ENCODE measurements around the gene RBM19. TPM values are rescaled to one million over a fixed set of nuclear protein-coding genes. Genes with fewer than 3 reads are reported as not detected.

Gene RBM19
- total and polyA plus RNA-seq, 2 of the 4 experiments (the other 2 are of a cell fraction), result 18.7 to 19.2 TPM

DNA sequence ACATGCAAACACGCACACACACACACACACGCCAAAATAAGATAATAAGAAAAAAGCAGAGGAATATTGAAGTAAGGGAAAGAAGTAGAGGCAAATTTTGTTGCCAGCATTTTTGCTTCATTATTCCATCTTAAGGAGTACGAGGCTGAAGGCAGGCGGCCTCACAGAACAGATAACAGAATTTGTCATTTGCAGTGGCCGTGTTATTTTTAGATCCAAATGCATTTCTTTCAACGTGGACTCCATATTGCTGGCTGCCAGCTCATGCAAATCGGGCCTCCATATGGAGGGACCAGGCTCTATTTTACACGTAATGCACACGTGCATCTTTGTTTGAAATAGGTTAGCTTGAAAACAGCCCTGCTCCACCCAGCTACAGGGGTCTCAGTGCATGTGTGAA lies 172.9 kb downstream of the RBM19 start:
- H3K4ac ChIP-seq (ENCODE audit: low read depth, low read length), result no peak overlapping the region
- H3K36me3 ChIP-seq (ENCODE audit: control insufficient read depth, insufficient read depth, low read length), result no peaks in the 10 kb centered on the region
- TF ChIP-seq MAFK (IDR thresholded peaks at IDR 0.05; ENCODE audit: low read depth, low read length) (no peak), POLR2A (IDR thresholded peaks at IDR 0.05; ENCODE audit: low read depth, low read length) (no peak), CEBPB (IDR thresholded peaks at IDR 0.05; ENCODE audit: low read depth, low read length) (no peak), NFE2L2 (IDR thresholded peaks at IDR 0.05; ENCODE audit: low read depth, low read length) (no peak), SMC3 (IDR thresholded peaks at IDR 0.05; ENCODE audit: low read depth, low read length) (no peak), RAD21 (IDR thresholded peaks at IDR 0.05; ENCODE audit: low read length) (no peak), CHD1 (IDR thresholded peaks at IDR 0.05; ENCODE audit: low read depth, low read length) (no peak), CTCF (conservative IDR thresholded peaks at IDR 0.05; ENCODE audit: low read depth, low read length) (no peak), USF2 (IDR thresholded peaks at IDR 0.05; ENCODE audit: low read depth, low read length) (no peak), MXI1 (IDR thresholded peaks at IDR 0.05; ENCODE audit: borderline replicate concordance, low read depth, low read length) (no peak), RFX5 (IDR thresholded peaks at IDR 0.05; ENCODE audit: low read depth, low read length) (no peak), BHLHE40 (IDR thresholded peaks at IDR 0.05; ENCODE audit: low read depth, low read length) (no peak), MAZ (IDR thresholded peaks at IDR 0.05; ENCODE audit: borderline replicate concordance, low read depth, low read length) (no peak), RCOR1 (IDR thresholded peaks at IDR 0.05; ENCODE audit: insufficient replicate concordance, low read length) (no peak), FOS (IDR thresholded peaks at IDR 0.05; ENCODE audit: low read depth, low read length) (no peak)
- TF ChIP-seq, protein P1, sequence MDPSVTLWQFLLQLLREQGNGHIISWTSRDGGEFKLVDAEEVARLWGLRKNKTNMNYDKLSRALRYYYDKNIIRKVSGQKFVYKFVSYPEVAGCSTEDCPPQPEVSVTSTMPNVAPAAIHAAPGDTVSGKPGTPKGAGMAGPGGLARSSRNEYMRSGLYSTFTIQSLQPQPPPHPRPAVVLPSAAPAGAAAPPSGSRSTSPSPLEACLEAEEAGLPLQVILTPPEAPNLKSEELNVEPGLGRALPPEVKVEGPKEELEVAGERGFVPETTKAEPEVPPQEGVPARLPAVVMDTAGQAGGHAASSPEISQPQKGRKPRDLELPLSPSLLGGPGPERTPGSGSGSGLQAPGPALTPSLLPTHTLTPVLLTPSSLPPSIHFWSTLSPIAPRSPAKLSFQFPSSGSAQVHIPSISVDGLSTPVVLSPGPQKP (IDR thresholded peaks at IDR 0.05; ENCODE audit: borderline replicate concordance, low read depth, low read length), result no peak
- H3K4me1 ChIP-seq (ENCODE audit: control insufficient read depth, insufficient read depth, low read length), result no peaks in the 10 kb centered on the region
- no peak overlapping the region for H2BK120ac ChIP-seq (ENCODE audit: low read depth, low read length)
- 70% methylated on average over 2 of the region's 9 CpGs; no CpG with 5 or more reads in 1 of the 2 experiments for WGBS, 2 experiments (ENCODE audit: extremely low coverage in 2 of 2, insufficient read length in 1 of 2)
- H3K9me1 ChIP-seq (ENCODE audit: insufficient read depth, low read length), result no peaks in the 10 kb centered on the region
- no peak overlapping the region for H2BK15ac ChIP-seq (ENCODE audit: low read depth, low read length)
- no peak overlapping the region for H2BK5ac ChIP-seq (ENCODE audit: low read depth, low read length, poor library complexity, severe bottlenecking)
- no peak overlapping the region for H4K8ac ChIP-seq (ENCODE audit: low read depth in 2 of 2, low read length in 2 of 2)
- H2BK20ac ChIP-seq (ENCODE audit: low read depth, low read length), result no peak overlapping the region
- H4K20me1 ChIP-seq (ENCODE audit: insufficient read depth, low read length), result no peaks in the 10 kb centered on the region
- no peak overlapping the region for H3K23ac ChIP-seq (ENCODE audit: low read depth, low read length)
- H2AK5ac ChIP-seq (ENCODE audit: low read depth, low read length), result no peak overlapping the region
- no peak overlapping the region for H2AK9ac ChIP-seq (replicated peaks; ENCODE audit: low read depth, low read length, poor library complexity)
- H3K4me2 ChIP-seq (ENCODE audit: low read depth, low read length), result no peak overlapping the region
- no peak overlapping the region for H3K14ac ChIP-seq (replicated peaks; ENCODE audit: low read depth, low read length)
- POLR2A ChIA-PET (ENCODE audit: unreplicated experiment), result no interaction called here
- no peak overlapping the region for H3K9ac ChIP-seq (ENCODE audit: low read depth, low read length)
- no peak overlapping the region for H3K27ac ChIP-seq (ENCODE audit: insufficient read depth, low read length)
- intact Hi-C loops (cut with micrococcal nuclease), result no loop called here
- no peak overlapping the region for H3K18ac ChIP-seq (ENCODE audit: low read depth, low read length)
- CTCF ChIA-PET, result no interaction called here
- no peak overlapping the region for H3K4me3 ChIP-seq (ENCODE audit: insufficient read depth, low read depth, low read length)
- no peak overlapping the region for H4K91ac ChIP-seq (ENCODE audit: insufficient read depth, low read depth, low read length)
- BruUV-seq (replicated peaks), result no TSS peak
- dilution Hi-C loops (cut with HindIII; ENCODE audit: low sequenced_read_pairs, unreplicated experiment), result no loop called here
- ATAC-seq (ENCODE audit: low read depth), result no peak
- in situ Hi-C loops (cut with MboI; ENCODE audit: low sequenced_read_pairs), result no loop called here
- no peaks in the 10 kb centered on the region for H3K9me3 ChIP-seq (ENCODE audit: control insufficient read depth, insufficient read depth, low read length)
- no peak for DNase-seq
- H4K5ac ChIP-seq (ENCODE audit: low read depth, low read length), result no peak overlapping the region
- H3K56ac ChIP-seq (ENCODE audit: extremely low read depth, insufficient read depth, low read length), result no peak overlapping the region
- no peaks in the 10 kb centered on the region for H3K79me1 ChIP-seq (ENCODE audit: low read depth in 1 of 2, low read length in 2 of 2)
- peaks cover 24% of the 10 kb centered on the region; the same call in 1 of the 2 replicates for H3K27me3 ChIP-seq (ENCODE audit: control insufficient read depth, insufficient read depth, low read length)
- no peak overlapping the region for H2AFZ ChIP-seq (replicated peaks; ENCODE audit: low read length, poor library complexity)
